H54 (cell line): ENCODE results near the gene NXPH4.

Experiments used
- DNase-seq: peaks from one replicate; pipeline ENCODE4 v3.0.0; 2011; ENCODE audit warnings: low spot score, mixed read lengths; ENCODE audit not compliant: insufficient read length
- FAIRE-seq: peaks from 3 replicates; lab custom pipeline; 2011; peaks lifted over from hg19 to GRCh38; lab: Jason Lieb, UNC
- POLR2A ChIP-seq: IDR thresholded peaks from 2 replicates; pipeline ENCODE4 v1.6.1; 2011; ENCODE audit warnings: low read depth, mild to moderate bottlenecking, low read length

The NXPH4 gene

DNA sequence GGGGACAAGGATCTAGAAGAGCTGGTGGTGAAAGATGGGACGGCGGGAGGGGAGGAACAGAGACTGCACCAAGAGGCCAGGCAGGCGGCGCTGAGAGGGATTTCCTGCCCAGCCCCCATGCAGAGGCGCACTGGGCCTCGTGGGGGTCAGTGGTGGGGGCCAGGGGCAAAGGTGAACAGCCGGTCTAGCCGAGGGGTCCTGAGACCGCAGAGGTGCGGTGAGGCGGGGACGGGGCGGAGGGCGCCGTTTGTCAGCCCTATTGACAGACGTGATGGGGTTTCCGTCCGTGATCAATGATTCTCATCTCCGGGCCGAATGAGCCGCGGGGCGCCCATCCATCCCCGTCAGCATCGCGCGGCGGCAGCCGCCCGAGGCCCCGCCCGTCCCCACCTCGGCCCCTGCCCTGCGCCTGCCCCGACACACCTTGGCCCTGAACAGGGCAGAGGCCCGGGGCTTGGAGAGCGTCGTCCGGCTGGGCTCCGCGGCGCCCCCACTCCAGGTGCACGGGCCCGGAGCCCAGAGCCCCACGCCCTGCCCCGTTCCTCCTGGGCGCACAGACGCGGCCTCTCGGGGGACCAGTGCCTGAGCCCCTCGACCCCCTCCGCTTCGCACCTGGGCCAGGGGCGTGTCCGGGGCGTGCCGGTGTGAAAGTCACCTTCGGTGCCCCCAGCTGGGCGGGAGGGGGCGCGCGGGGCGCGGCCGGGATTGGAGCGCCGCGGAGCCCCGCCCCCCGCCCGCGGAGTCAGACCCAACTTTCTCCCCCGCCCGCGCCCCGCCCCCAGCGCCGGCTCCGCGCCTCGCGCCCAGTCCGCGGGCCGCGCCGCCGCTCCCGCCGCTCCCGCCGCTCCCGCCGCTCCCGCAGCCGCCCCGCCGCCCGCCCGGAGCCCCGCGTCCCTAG lies at the start of gene NXPH4:
Gene NXPH4, plus strand, starts transcription at position 781 of the 898 bp plus-strand sequence. CDS start 176 bp downstream, outside the sequence.
- DNase-seq (peak; percentile 68), FAIRE-seq (no peak)
- no peak for TF ChIP-seq POLR2A

DNA sequence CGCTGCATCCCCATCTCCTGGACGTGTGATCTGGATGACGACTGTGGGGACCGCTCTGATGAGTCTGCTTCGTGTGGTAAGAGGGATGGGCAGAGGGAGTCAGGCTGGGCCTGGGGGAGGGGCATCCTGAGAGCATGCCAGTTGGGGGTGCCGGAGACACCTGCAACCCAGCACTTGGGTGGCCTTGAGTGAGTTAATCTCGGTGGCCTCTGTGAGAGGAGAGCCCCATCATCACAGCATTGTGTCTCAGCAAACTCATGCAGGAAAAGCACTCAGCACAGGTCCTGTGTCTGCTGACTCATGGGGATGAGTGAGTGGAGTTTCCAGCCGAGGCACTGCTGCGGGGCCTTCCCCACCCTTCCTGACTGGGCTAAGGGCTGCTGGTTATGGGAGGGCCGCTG lies 49.6 kb upstream of the NXPH4 start:
- no peak for TF ChIP-seq POLR2A
- DNase-seq = peak; percentile 94
- peak; percentile 85 for FAIRE-seq

- no peak for TF ChIP-seq POLR2A
- FAIRE-seq (no peak), DNase-seq (no peak)
Observed at GRCh38 chr12:57168058-57168457, 48.5 kb upstream of the NXPH4 start.

DNA sequence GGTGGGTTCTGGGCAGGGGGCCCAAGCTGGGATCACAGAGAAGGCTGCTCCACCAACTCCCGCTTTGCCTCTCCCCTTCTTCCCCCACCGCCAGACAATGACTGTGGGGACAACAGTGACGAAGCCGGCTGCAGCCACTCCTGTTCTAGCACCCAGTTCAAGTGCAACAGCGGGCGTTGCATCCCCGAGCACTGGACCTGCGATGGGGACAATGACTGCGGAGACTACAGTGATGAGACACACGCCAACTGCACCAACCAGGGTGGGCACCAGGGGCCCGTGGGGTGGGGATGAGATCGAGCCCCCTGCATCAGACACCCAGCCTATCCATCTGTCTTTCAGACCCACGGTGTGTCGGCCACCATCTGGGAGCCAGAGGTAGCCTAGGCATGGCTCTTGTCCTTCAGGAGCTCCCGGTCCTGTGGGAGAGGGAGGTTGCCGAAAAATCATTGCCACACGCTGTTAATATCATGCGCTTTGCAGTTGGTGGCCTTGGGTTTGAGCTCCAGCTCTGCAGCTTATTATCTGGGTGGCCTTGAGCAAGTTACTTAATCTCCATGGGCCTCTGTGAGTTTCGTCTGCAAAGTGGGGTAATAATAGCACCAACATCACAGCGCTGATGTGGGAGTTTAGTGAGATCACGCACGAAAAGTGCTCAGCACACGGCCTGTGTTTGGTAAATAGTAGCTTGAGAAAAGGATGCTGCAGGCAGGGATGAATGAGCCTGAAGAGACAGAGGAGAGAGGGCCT lies 47.4 kb upstream of the NXPH4 start:
- DNase-seq = no peak
- FAIRE-seq = no peak
- TF ChIP-seq POLR2A = no peak

DNA sequence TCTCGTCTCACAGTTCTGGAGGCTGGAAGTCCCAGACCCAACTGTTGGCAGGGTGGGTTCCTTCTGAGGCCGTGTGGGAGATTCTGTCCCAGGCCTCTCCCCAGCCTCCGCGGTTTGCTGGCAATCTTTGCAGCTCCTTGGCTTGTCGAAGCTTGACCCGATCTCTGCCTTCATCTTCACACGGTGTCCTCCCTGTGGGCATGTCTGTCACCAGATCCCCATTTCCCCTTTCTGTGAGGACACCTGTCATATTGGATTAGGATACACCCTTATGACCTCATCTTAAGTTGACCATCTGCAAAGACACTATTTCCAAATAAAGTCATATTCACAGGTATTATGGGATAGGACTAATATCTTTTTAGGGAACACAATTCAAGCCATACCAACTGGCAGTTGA lies 46.6 kb upstream of the NXPH4 start:
- no peak for TF ChIP-seq POLR2A
- no peak for FAIRE-seq
- no peak for DNase-seq

DNA sequence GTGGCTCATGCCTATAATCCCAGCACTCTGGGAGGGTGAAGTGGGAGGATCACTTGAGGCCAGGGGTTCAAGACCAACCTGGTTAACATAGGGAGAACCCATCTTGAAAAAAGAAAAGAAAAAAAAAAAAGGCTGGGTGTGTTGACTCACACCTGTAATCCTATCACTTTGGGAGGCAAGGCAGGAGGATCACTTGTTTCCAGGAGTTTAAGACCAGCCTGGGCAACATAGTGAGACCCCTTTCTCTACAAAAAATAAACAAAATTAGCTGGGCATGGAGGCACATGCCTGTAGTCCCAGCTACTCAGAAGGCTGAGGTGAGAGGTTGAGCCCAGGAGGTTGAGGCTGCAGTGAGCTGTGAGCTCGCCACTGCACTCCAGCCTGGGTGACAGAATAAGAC lies 46.2 kb upstream of the NXPH4 start:
- no peak for DNase-seq
- TF ChIP-seq POLR2A = no peak
- no peak for FAIRE-seq

DNA sequence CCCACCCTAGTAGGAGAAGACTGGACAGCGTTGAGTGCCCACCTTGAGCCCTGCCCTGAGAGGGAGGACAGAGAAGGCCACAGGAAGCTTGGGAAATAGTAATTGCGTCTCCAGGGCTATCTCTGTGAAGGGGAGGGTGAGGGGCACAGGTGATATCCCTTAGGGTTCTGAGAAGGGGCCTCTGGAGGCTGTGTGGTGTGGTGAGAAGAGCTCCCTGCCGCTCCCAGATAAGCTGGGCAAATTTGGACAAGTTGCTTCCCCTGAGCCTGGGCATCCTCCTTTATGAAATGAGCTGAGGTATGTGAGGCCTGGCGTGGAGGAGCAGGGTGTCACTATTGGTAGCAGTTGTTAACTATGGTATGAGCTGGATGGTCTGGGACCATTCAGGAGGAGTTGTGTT lies 45.7 kb upstream of the NXPH4 start:
- FAIRE-seq = no peak
- TF ChIP-seq POLR2A = no peak
- DNase-seq = no peak

- DNase-seq = peak; percentile 68
- no peak for TF ChIP-seq POLR2A
- no peak for FAIRE-seq
Observed at GRCh38 chr12:57171668-57172067, 44.9 kb upstream of the NXPH4 start.

DNA sequence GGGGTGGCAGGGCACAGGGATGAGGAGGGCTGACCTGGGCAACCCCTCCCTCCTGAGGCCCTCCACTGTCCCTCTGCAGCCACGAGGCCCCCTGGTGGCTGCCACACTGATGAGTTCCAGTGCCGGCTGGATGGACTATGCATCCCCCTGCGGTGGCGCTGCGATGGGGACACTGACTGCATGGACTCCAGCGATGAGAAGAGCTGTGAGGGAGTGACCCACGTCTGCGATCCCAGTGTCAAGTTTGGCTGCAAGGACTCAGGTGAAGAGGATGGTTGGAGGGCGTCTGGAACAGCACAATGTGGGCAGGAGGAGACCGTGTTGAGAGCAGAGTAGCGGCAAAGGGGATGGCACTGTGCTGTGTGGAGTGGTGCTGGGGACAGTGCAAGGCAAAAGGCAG lies 43.5 kb upstream of the NXPH4 start:
- DNase-seq = no peak
- FAIRE-seq = no peak
- TF ChIP-seq POLR2A = no peak

- no peak for FAIRE-seq
- no peak for DNase-seq
Observed at GRCh38 chr12:57173683-57174082, 42.9 kb upstream of the NXPH4 start.

GRCh38 chr12:57175428-57176138 lies 41.0 kb upstream of the NXPH4 start:
- DNase-seq (peak; percentile 33), FAIRE-seq (no peak)
- no peak for TF ChIP-seq POLR2A

More at GRCh38 chr12:57173683-57174082, 42.9 kb upstream of the NXPH4 start:
- no peak for TF ChIP-seq POLR2A

DNA sequence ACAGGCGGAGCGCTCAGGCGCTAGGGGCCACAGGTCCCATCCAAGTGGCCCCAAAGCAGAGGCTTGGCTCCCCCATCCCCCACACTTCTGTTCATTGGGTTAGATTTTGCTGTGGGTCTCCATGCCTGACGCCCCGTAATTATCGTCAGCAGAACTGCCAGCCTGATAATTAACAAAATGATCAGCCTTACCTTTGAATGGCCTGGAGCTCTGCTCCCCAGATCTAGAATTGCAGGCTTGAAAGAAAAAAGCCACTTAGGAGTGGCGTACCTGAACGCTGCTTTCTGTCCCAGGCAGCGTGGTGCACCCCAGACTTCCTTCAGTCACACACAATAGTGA lies 40.5 kb upstream of the NXPH4 start:
- no peak for DNase-seq
- no peak for FAIRE-seq
- TF ChIP-seq POLR2A = no peak

GRCh38 chr12:57176846-57177245 lies 39.7 kb upstream of the NXPH4 start:
- TF ChIP-seq POLR2A = no peak
- DNase-seq = peak; percentile 83
- peak; percentile 58 for FAIRE-seq

DNA sequence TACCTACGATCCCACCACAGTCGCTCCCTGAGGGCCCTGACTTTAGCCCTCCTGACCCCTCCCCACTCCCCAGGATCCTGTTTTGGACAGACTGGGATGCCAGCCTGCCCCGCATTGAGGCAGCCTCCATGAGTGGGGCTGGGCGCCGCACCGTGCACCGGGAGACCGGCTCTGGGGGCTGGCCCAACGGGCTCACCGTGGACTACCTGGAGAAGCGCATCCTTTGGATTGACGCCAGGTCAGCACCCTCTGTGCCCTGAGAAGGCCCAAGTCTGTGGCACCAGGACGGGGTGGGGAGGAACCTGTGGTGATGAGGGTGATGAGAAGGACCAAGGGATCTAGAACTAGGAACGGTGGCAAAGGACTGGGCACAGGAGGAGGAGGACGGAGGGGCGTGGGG lies 39.2 kb upstream of the NXPH4 start:
- DNase-seq = no peak
- FAIRE-seq = no peak
- no peak for TF ChIP-seq POLR2A

DNA sequence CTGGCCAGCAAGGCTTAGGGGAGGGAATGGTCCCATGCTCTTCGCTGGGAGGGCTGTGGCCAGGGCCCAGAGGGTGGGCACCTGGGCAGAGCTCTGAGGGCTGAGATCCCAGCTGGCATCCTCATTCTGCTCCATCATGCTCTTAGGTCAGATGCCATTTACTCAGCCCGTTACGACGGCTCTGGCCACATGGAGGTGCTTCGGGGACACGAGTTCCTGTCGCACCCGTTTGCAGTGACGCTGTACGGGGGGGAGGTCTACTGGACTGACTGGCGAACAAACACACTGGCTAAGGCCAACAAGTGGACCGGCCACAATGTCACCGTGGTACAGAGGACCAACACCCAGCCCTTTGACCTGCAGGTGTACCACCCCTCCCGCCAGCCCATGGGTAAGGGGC lies 38.4 kb upstream of the NXPH4 start:
- FAIRE-seq (no peak), DNase-seq (no peak)
- no peak for TF ChIP-seq POLR2A
